ENCODE data around the gene ZBTB16. TPM values are rescaled to one million over a fixed set of nuclear protein-coding genes. Genes with fewer than 3 reads are reported as not detected.

Gene ZBTB16
- total and polyA plus RNA-seq, 10 donors, result 1.5 to 85.6 (median 42.1) TPM

DNA sequence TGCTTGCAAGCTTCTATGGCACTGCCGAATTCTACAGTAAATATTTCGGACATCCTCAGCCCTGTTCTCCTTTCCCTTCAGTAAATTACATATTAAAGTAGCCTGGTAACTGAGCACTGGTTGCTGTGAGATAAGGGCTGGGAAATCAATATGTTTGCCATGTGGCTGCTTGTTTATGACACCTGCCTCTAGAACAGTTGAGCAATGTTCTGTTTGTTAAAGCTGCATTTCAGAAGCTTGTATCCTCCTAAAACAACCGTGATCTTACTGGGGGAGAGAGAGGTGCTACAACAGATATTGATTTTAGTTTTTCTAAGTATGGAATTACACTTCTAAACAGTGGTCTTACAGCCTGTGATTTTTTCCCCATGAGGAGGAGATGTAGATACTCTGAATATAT, 39.4 kb downstream of the ZBTB16 start:
- no peak overlapping the region for H3K27ac ChIP-seq
- H3K4me1 ChIP-seq, result peaks cover 0 to 94% (median 19%) of the 10 kb centered on the region in 6 donors
- no peak for TF ChIP-seq POLR2A (IDR thresholded peaks at IDR 0.05)
- H3K4me3 ChIP-seq, result no peak overlapping the region
- H3K36me3 ChIP-seq, result peaks cover 0 to 14% (median 0%) of the 10 kb centered on the region in 6 donors
- H3K9me3 ChIP-seq, result no peaks in the 10 kb centered on the region
- no peaks in the 10 kb centered on the region for H3K27me3 ChIP-seq (replicated peaks in 1 of 7)
- intact Hi-C loops (cut with DNase I; ENCODE audit: low total_unique reads), result no loop called here
- 65 to 89% (median 71%) methylated on average over 3 of the region's 3 CpGs for WGBS, 5 donors
- DNase-seq, result no peak

DNA sequence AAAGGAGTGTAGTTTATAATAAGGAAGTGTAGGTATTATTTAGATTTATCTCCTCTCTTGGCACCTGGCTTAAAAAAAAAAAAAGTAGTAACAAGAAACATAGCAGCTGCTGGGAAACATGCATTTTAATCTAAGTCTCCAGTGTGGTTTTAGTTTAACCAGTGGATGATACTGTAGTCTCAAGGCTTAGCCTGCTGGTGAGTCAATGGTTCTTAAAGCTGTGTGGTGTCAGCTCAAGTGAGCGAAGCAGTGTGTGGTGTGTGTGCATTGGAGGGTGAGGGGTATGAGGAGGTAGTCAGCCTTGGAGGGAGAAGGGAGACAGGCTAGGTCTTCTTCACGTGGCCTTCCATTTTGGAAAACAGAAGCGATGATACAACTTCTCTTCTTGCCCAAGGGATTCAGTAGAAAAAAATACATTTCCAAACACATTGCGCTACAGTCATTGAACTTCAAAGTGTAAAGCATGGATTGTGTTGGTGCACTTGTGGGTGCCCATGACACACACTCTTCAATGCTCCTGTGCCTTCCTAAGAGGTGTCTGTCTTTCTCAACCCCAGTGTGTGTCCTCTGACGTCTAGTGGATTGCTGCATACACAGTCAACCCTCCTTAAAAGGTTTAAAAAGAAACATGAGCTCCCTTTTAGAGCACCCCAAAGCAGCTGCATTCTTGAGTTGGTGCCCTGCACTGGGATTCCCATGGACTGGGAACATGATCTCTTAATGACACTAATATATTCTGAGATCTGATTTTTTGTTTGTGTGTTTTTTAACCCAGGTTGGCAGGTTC, 40.1 kb downstream of the ZBTB16 start:
- 68 to 84% (median 79%) methylated on average over 5 of the region's 5 CpGs for WGBS, 5 donors
- Histone ChIP-seq H3K9me3 (no peaks in the 10 kb centered on the region), H3K27ac (no peak overlapping the region), H3K4me1 (peaks cover 0 to 97% (median 25%) of the 10 kb centered on the region in 6 donors), H3K4me3 (no peak overlapping the region), H3K36me3 (peaks cover 0 to 13% (median 0%) of the 10 kb centered on the region in 6 donors), H3K27me3 (replicated peaks in 1 of 7) (no peaks in the 10 kb centered on the region)
- TF ChIP-seq CTCF (IDR thresholded peaks at IDR 0.05 in 8 of 11, conservative IDR thresholded peaks at IDR 0.05 in 3 of 11) (no peak), POLR2A (IDR thresholded peaks at IDR 0.05) (no peak), POLR2AphosphoS5 (IDR thresholded peaks at IDR 0.05) (no peak)
- intact Hi-C loops (cut with DNase I; ENCODE audit: low total_unique reads), result no loop called here
- DNase-seq, result no peak

- Histone ChIP-seq H3K4me1 (peaks cover 0 to 99% (median 22%) of the 10 kb centered on the region in 6 donors), H3K36me3 (peaks cover 0 to 24% (median 0%) of the 10 kb centered on the region in 6 donors), H3K27me3 (replicated peaks in 1 of 7) (no peaks in the 10 kb centered on the region), H3K9me3 (no peaks in the 10 kb centered on the region), H3K27ac (peak overlapping the region in 3 of 8 donors; percentile 7 to 44 (median 21)), H3K4me3 (no peak overlapping the region)
- DNase-seq, result no peak
- no peak for TF ChIP-seq POLR2A (IDR thresholded peaks at IDR 0.05)
- no peak for TF ChIP-seq POLR2AphosphoS5 (IDR thresholded peaks at IDR 0.05)
- no peak for TF ChIP-seq CTCF (IDR thresholded peaks at IDR 0.05 in 8 of 11, conservative IDR thresholded peaks at IDR 0.05 in 3 of 11)
- intact Hi-C loops (cut with DNase I; ENCODE audit: low total_unique reads), result no loop called here
- WGBS, 5 donors, result 61 to 75% (median 72%) methylated on average over 13 of the region's 13 CpGs
These were observed 43.7 kb downstream of the ZBTB16 start for GRCh38 chr11:114102993-114103896.

- H3K4me1 ChIP-seq, result peaks cover 2 to 100% (median 39%) of the 10 kb centered on the region in 6 donors
- no peak overlapping the region for H3K27ac ChIP-seq
- no peak for TF ChIP-seq CTCF (IDR thresholded peaks at IDR 0.05 in 8 of 11, conservative IDR thresholded peaks at IDR 0.05 in 3 of 11)
- TF ChIP-seq POLR2A (IDR thresholded peaks at IDR 0.05), result no peak
- TF ChIP-seq POLR2AphosphoS5 (IDR thresholded peaks at IDR 0.05), result no peak
- WGBS, 5 donors, result 66 to 80% (median 72%) methylated on average over 3 of the region's 3 CpGs
- peaks cover 0 to 5% (median 0%) of the 10 kb centered on the region in 7 donors for H3K27me3 ChIP-seq (replicated peaks in 1 of 7)
- H3K4me3 ChIP-seq, result no peak overlapping the region
- H3K36me3 ChIP-seq, result peaks cover 0 to 25% (median 0%) of the 10 kb centered on the region in 6 donors
- intact Hi-C loops (cut with DNase I; ENCODE audit: low total_unique reads), result no loop called here
- no peak for DNase-seq
- no peaks in the 10 kb centered on the region for H3K9me3 ChIP-seq
These were observed 46.1 kb downstream of the ZBTB16 start for GRCh38 chr11:114105611-114106010.

Measured in spleen (tissue), 11 donors.